Stimulated activated effector memory CD8-positive, alpha-beta T cell treated with anti-CD3 and anti-CD28 coated beads, Interleukin-12 subunit alpha, Interleukin-12 subunit beta, amount 100 ng/mL, for 72 hours (primary cell): ENCODE results near the gene ARID3A.
A peak's percentile ranks its signal among the peaks of the same experiment; 100 is the strongest.
"Not testable (repeated sequence)": the region's sequence is repeated elsewhere in the genome, so short reads cannot be mapped to it uniquely, and the experiment has no call there.

Experiments used
- ATAC-seq: fragments of 150-1000 bp; cut with Tn5 transposase; 2 replicates; pipeline ENCODE4 v1.10.0; 2021
- DNase-seq, 2 donors: peaks; one replicate each; pipeline ENCODE4 v3.0.0; 2021 to 2022; ENCODE audit warnings: low spot score in 2 of 2
- H3K27ac Mint-ChIP-seq: one replicate; pipeline ENCODE4 v1.8.0; 2022; ENCODE audit warnings: mild to moderate bottlenecking, mixed read lengths
- H3K36me3 Mint-ChIP-seq: one replicate; pipeline ENCODE4 v1.8.0; 2022; ENCODE audit warnings: mild to moderate bottlenecking, mixed read lengths
- H3K4me1 Mint-ChIP-seq: one replicate; pipeline ENCODE4 v1.8.0; 2022; ENCODE audit warnings: mixed read lengths
- H3K4me3 Mint-ChIP-seq: one replicate; pipeline ENCODE4 v1.8.0; 2022; ENCODE audit warnings: mild to moderate bottlenecking, mixed read lengths
- H3K9me3 Mint-ChIP-seq: one replicate; pipeline ENCODE4 v1.8.0; 2022; ENCODE audit warnings: mixed read lengths

ARID3A gene

GRCh38 chr19:925526-926322, at the start of gene ARID3A:
ARID3A (plus strand) TSS chr19:926035; CDS start chr19:929529, 3,494 bp downstream.
- peak within 1 kb of the TSS; percentile 77 for H3K27ac Mint-ChIP-seq
- ATAC-seq, result peak; percentile 79
- peaks cover 13% of the 10 kb centered on the region for H3K4me1 Mint-ChIP-seq
- H3K9me3 Mint-ChIP-seq, result no peaks in the 10 kb centered on the region
- H3K36me3 Mint-ChIP-seq, result peaks cover 34% of the 10 kb centered on the region
- H3K4me3 Mint-ChIP-seq, result peak within 1 kb of the TSS; percentile 74
- DNase-seq, result peak; percentile 82 to 93

GRCh38 chr19:876089-876488, 49.7 kb upstream of the ARID3A start:
- Mint-ChIP-seq H3K4me3 (no peak overlapping the region), H3K27ac (peak overlapping the region; percentile 6), H3K9me3 (no peaks in the 10 kb centered on the region), H3K36me3 (peaks cover 26% of the 10 kb centered on the region), H3K4me1 (peaks cover 9% of the 10 kb centered on the region)
- ATAC-seq (no peak), DNase-seq (no peak)

- Mint-ChIP-seq H3K27ac (no peak overlapping the region), H3K4me3 (no peak overlapping the region), H3K4me1 (peaks cover 9% of the 10 kb centered on the region), H3K9me3 (no peaks in the 10 kb centered on the region), H3K36me3 (peaks cover 23% of the 10 kb centered on the region)
- ATAC-seq (no peak), DNase-seq (no peak)
These were observed 49.0 kb upstream of the ARID3A start for GRCh38 chr19:876780-877314.

GRCh38 chr19:877992-878660, 47.7 kb upstream of the ARID3A start:
- peaks cover 31% of the 10 kb centered on the region for H3K36me3 Mint-ChIP-seq
- DNase-seq, H3K4me3 Mint-ChIP-seq, H3K4me1 Mint-ChIP-seq, ATAC-seq, H3K9me3 Mint-ChIP-seq, H3K27ac Mint-ChIP-seq: not testable (repeated sequence)

- Mint-ChIP-seq H3K27ac (peak overlapping the region; percentile 64), H3K36me3 (peaks cover 33% of the 10 kb centered on the region)
- not testable (repeated sequence) for H3K9me3 Mint-ChIP-seq, ATAC-seq, DNase-seq, H3K4me3 Mint-ChIP-seq, H3K4me1 Mint-ChIP-seq
These were observed 46.9 kb upstream of the ARID3A start for GRCh38 chr19:878751-879561.

GRCh38 chr19:879711-880438, 46.0 kb upstream of the ARID3A start:
- Mint-ChIP-seq H3K4me1 (no peaks in the 10 kb centered on the region), H3K4me3 (no peak overlapping the region), H3K27ac (no peak overlapping the region), H3K36me3 (peaks cover 32% of the 10 kb centered on the region), H3K9me3 (no peaks in the 10 kb centered on the region)
- DNase-seq (no peak), ATAC-seq (no peak)

- DNase-seq, result no peak
- Mint-ChIP-seq H3K4me3 (no peak overlapping the region), H3K36me3 (peaks cover 31% of the 10 kb centered on the region), H3K9me3 (no peaks in the 10 kb centered on the region), H3K4me1 (no peaks in the 10 kb centered on the region), H3K27ac (no peak overlapping the region)
- ATAC-seq, result no peak
These were observed 44.3 kb upstream of the ARID3A start for GRCh38 chr19:881385-882071.

GRCh38 chr19:882871-883497, 42.9 kb upstream of the ARID3A start:
- DNase-seq (no peak), ATAC-seq (no peak)
- Mint-ChIP-seq H3K27ac (no peak overlapping the region), H3K4me1 (no peaks in the 10 kb centered on the region), H3K36me3 (peaks cover 46% of the 10 kb centered on the region), H3K4me3 (no peak overlapping the region), H3K9me3 (no peaks in the 10 kb centered on the region)

- no peaks in the 10 kb centered on the region for H3K9me3 Mint-ChIP-seq
- no peaks in the 10 kb centered on the region for H3K4me1 Mint-ChIP-seq
- DNase-seq (no peak), ATAC-seq (no peak)
- H3K4me3 Mint-ChIP-seq, result no peak overlapping the region
- peaks cover 47% of the 10 kb centered on the region for H3K36me3 Mint-ChIP-seq
- H3K27ac Mint-ChIP-seq, result no peak overlapping the region
These were observed 42.1 kb upstream of the ARID3A start for GRCh38 chr19:883661-884211.

GRCh38 chr19:884420-885211, 41.2 kb upstream of the ARID3A start:
- H3K9me3 Mint-ChIP-seq, result no peaks in the 10 kb centered on the region
- ATAC-seq (no peak), DNase-seq (no peak)
- peaks cover 56% of the 10 kb centered on the region for H3K36me3 Mint-ChIP-seq
- no peak overlapping the region for H3K4me3 Mint-ChIP-seq
- H3K4me1 Mint-ChIP-seq, result no peaks in the 10 kb centered on the region
- H3K27ac Mint-ChIP-seq, result no peak overlapping the region

GRCh38 chr19:885536-886224, 40.2 kb upstream of the ARID3A start:
- DNase-seq (no peak), ATAC-seq (no peak)
- Mint-ChIP-seq H3K4me3 (no peak overlapping the region), H3K4me1 (no peaks in the 10 kb centered on the region), H3K9me3 (no peaks in the 10 kb centered on the region), H3K36me3 (peaks cover 61% of the 10 kb centered on the region), H3K27ac (no peak overlapping the region)

GRCh38 chr19:887072-887471, 38.8 kb upstream of the ARID3A start:
- no peak for ATAC-seq
- no peak overlapping the region for H3K4me3 Mint-ChIP-seq
- DNase-seq, result no peak
- H3K4me1 Mint-ChIP-seq, result peaks cover 9% of the 10 kb centered on the region
- H3K36me3 Mint-ChIP-seq, result peaks cover 60% of the 10 kb centered on the region
- no peaks in the 10 kb centered on the region for H3K9me3 Mint-ChIP-seq
- H3K27ac Mint-ChIP-seq, result no peak overlapping the region

- Mint-ChIP-seq H3K27ac (no peak overlapping the region), H3K4me3 (no peak overlapping the region), H3K36me3 (peaks cover 57% of the 10 kb centered on the region), H3K9me3 (no peaks in the 10 kb centered on the region), H3K4me1 (peaks cover 13% of the 10 kb centered on the region)
- no peak for ATAC-seq
- DNase-seq, result no peak
These were observed 38.2 kb upstream of the ARID3A start for GRCh38 chr19:887599-887998.
